Measurements from ENCODE around the gene DMXL1. TPM values are rescaled to one million over a fixed set of nuclear protein-coding genes. Genes with fewer than 3 reads are reported as not detected.

DMXL1 gene
- total and polyA plus RNA-seq, 2 experiments from 2014 or later = 28.4 to 41.7 TPM

GRCh38 chr5:119274767-119275130 is 203.9 kb downstream of the DMXL1 start (continued):
- TF ChIP-seq ZNF462 (CRISPR knock-in tag; IDR thresholded peaks at IDR 0.05) (no peak), CREB1 (CRISPR knock-in tag; IDR thresholded peaks at IDR 0.05; ENCODE audit: low read depth) (no peak), EZH2phosphoT487 (IDR thresholded peaks at IDR 0.05; ENCODE audit: unreplicated experiment) (no peak), ETS1 (IDR thresholded peaks at IDR 0.05) (no peak), ZNF331 (CRISPR knock-in tag; IDR thresholded peaks at IDR 0.05; ENCODE audit: low read depth) (no peak), POLR2AphosphoS5 (IDR thresholded peaks at IDR 0.05; ENCODE audit: low read depth) (no peak)

GRCh38 chr5:119275146-119275545 is 204.3 kb downstream of the DMXL1 start:
- Histone ChIP-seq H3K4me2 (no peak overlapping the region), H3K4me1 (ENCODE audit: insufficient read depth) (peaks cover 8% of the 10 kb centered on the region), H3K27ac (ENCODE audit: low read depth) (no peak overlapping the region), H2AFZ (no peak overlapping the region), H3K79me2 (replicated peaks; ENCODE audit: insufficient read depth) (no peaks in the 10 kb centered on the region; the same call in 1 of the 2 replicates), H3K36me3 (ENCODE audit: insufficient read depth) (no peaks in the 10 kb centered on the region), H3F3A (replicated peaks; ENCODE audit: low read depth) (no peaks in the 10 kb centered on the region), H3K9me2 (ENCODE audit: insufficient read depth) (no peaks in the 10 kb centered on the region), H4K20me1 (replicated peaks; ENCODE audit: insufficient read depth) (no peaks in the 10 kb centered on the region), H3K27me3 (ENCODE audit: insufficient read depth) (peaks cover 2% of the 10 kb centered on the region; the same call in 1 of the 2 replicates), H3K4me3 (no peak overlapping the region)
- peaks cover 18% of the 10 kb centered on the region for H3K4me1 Mint-ChIP-seq
- H3K27ac Mint-ChIP-seq = no peak overlapping the region
- H3K9me3 Mint-ChIP-seq = no peaks in the 10 kb centered on the region
- peaks cover 4% of the 10 kb centered on the region for H3K27me3 Mint-ChIP-seq (ENCODE audit: insufficient read depth, low read depth, poor library complexity)
- no peak for ATAC-seq
- no peak overlapping the region for H3K4me3 Mint-ChIP-seq
- no peaks in the 10 kb centered on the region for H3K36me3 Mint-ChIP-seq (ENCODE audit: low read depth)
- DNase-seq (ENCODE audit: low spot score) = no peak
- TF ChIP-seq NANOG (IDR thresholded peaks at IDR 0.05; ENCODE audit: borderline replicate concordance) (no peak), ZNF114 (CRISPR knock-in tag; IDR thresholded peaks at IDR 0.05) (no peak), JUNB (IDR thresholded peaks at IDR 0.05; ENCODE audit: unreplicated experiment) (no peak), EZH2 (IDR thresholded peaks at IDR 0.05; ENCODE audit: low read depth, unreplicated experiment) (no peak), ZNF331 (CRISPR knock-in tag; IDR thresholded peaks at IDR 0.05; ENCODE audit: low read depth) (no peak), CTCF (conservative IDR thresholded peaks at IDR 0.05; ENCODE audit: low read depth in 2 of 2) (no peak)
